SK-MEL-5 (cell line): ENCODE measurements around the gene MTAP. TPM values are rescaled to one million over a fixed set of nuclear protein-coding genes. Genes with fewer than 3 reads are reported as not detected.
"Not testable (repeated sequence)": the region's sequence is repeated elsewhere in the genome, so short reads cannot be mapped to it uniquely, and the experiment has no call there.

ENCODE experiments used
- DNase-seq: peaks from one replicate; pipeline ENCODE4 v3.0.0-alpha.2; 2016; ENCODE audit warnings: low read depth, low spot score
- in situ Hi-C: cut with HindIII; loops from 2 replicates; pipeline ENCODE4 v1.10.0; 2016; ENCODE audit warnings: low sequenced_read_pairs, high pct_unique_total_duplicates, low pct_unique_long_range_greater_than_20kb
- total RNA-seq: library from RNA; depleted of rRNA; stranded (reverse); fragments of >200 nt; shearing (Covaris generic); gene quantifications from 2 replicates; pipeline ENCODE4 v1.2.3, GENCODE V29; 2014

The MTAP gene
- total RNA-seq, 1 experiment from 2014 or later = not detected

DNA sequence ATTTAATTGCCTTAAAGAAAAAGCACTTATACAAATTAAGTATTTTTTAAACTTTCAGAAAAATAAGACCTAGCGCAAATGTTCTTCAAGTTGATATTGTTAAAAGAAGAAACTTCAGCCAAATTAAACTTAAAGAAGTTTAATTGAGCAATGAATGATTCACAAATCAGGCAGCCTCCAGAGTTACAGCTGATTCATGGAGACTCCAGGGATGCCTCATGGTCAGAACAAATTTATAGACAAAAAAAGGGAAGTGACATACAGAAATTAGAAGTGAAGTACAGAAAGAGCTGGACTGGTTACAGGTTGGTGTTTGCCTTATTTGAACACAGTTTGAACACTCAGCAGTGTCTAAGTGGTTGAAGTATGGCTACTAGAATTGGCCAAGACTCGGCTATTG is 131.4 kb downstream of the MTAP start:
- in situ Hi-C loops = no loop called here
- no peak for DNase-seq

- in situ Hi-C loops = no loop called here
- no peak for DNase-seq
These were observed 133.2 kb downstream of the MTAP start for GRCh38 chr9:21935631-21936030.

DNA sequence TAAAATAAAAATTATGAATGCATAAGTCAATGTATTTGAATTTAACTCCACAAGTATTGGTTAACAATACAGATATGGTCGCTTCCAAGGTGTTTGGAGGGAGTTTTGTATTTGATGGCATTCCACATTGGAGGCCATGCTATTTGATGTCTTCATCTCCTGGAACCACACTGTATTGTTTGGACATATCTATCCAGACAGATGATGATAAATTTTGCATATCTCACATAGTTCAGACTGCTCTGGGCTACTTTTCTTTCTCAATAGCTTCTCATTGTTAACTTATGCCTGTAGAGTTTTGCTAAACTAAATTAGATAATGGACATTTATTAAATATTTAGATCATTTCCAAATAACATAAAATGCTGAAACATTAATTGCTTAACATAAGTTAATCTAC is 133.7 kb downstream of the MTAP start:
- in situ Hi-C loops = no loop called here
- no peak for DNase-seq

DNA sequence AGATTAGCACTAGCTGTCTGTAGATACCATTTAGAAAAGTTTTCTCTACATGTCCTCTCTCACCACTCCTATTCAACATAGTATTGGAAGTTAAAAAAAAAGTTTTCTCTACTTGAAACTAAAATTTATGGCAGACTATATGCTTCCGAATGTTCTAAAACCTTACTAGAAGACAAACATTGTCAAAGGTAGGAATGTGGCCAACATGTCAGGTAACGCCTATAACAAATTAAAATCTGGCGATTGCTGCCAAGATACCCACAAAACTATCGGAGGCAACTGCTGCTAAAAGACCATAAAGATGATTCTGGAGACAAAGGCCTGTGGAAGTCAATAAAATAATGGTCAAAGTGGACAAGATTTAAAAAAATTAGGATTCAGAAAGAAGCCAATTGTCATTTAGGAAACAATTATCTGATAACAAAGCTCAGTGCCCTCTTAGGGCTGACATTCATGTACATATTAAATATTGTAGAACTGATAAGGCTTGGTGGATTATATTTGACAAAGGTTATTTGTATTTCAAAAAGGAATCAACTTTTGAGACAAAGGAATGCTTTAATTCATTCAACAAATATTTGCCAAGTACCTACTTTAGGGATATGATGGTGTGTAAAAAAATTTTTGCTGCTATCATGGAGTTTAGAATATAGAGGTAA is 139.0 kb downstream of the MTAP start:
- in situ Hi-C loops = no loop called here
- DNase-seq = no peak

GRCh38 chr9:21943464-21943863 is 141.0 kb downstream of the MTAP start:
- in situ Hi-C loops = no loop called here
- no peak for DNase-seq

- in situ Hi-C loops = no loop called here
- DNase-seq = no peak
These were observed 143.2 kb downstream of the MTAP start for GRCh38 chr9:21945606-21946005.

- no peak for DNase-seq
These were observed 156.4 kb downstream of the MTAP start for GRCh38 chr9:21958833-21959232.

DNA sequence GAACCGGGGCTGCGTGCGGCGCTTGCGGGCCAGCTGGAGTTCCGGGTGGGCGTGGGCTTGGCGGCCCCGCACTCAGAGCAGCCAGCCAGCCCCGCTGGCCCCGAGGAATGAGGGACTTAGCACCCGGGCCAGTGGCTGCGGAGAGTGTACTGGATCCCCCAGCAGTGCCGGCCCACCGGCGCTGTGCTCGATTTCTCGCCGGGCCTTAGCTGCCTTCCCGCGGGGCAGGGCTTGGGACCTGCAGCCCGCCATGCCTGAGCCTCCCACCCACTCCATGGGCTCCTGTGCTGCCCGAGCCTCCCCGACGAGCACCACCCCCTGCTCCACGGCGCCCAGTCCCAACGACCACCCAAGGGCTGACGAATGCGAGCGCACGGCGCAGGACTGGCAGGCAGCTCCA is 156.8 kb downstream of the MTAP start:
- DNase-seq, in situ Hi-C loops: not testable (repeated sequence)

More at GRCh38 chr9:21958833-21959232, 156.4 kb downstream of the MTAP start:
- in situ Hi-C loops = no loop called here

DNA sequence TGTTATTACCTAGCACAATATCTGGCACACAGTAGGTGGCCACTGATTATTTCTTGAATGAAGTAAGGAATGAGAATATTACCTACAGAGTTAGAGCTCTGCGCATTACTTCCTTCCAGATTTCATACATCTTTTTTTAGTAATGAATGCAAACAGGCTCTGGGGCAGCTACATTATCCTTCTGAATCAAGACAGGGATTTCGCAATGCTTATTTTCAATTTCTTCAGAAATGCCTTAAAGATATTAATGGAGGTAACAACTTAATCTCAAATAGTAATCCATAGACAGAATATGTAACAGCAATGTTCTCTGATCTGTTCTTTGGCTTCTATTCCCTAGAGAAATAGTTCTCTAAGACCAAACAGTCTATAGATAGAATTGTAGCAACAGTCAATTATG is 159.1 kb downstream of the MTAP start:
- in situ Hi-C loops = no loop called here
- DNase-seq = no peak

- DNase-seq = no peak
- in situ Hi-C loops = no loop called here
These were observed 162.5 kb downstream of the MTAP start for GRCh38 chr9:21964925-21965385.

DNA sequence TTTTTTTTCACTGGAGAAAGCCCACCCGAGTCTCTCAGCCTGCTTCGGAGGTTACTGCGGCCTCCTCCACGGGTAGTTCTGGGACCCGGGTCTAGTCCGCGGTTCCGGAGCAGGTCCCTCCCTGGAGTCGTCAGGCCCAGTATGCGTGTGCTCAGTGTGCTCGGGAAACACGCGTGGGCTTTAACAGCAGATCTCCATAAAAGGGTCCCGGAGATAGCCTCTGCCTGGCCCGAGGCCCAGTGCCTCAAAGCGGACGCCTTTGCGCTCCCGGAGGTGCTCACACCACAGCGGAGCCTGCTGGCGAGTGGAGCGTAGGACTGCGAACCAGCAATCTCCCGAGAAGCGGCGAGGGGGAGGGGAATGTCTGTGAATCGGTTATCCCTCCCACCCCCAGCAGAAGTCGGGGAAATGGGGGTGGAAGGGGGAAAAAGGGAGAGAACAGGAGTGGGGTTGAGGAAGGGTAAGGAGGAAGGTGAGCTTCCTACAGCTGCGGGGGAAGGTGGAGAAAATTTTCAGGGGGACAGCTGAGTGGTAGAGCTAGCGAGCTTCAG is 163.0 kb downstream of the MTAP start:
- no peak for DNase-seq
- in situ Hi-C loops = no loop called here

DNA sequence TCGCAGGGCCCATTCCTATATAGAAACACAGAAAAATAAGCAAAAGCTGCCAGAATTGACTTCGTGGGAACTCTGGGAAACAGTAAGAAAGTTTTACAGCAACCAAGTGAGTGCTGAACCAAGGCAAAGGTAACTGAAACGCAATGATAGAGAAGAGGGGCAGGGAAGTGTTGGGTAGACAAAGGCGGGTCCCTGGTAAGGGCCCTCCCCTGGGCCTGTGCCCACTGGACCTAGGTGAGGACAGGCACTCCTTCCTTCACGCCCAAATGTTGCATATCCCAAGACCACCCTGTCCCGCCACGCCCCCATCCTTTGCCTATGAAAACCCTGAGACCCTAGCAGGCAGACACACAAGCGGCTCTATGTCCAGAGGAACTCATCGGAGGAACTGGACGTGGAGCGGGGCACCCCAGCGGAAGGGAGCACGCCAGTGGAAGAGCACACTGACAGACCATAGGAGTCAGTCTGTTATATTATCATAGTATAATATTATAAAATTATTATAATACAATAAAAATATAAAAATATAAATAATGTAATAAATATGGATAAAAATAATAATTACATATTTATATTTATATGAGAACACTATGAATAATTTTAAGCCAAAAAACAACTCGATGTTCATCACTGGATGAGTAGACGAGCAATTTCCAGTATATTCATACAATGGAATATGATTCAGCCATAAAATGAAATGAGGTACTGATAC is 163.9 kb downstream of the MTAP start:
- in situ Hi-C loops = no loop called here
- DNase-seq = no peak

- in situ Hi-C loops = no loop called here
- DNase-seq = no peak
These were observed 164.7 kb downstream of the MTAP start for GRCh38 chr9:21967169-21967568.

GRCh38 chr9:21967702-21968101 is 165.3 kb downstream of the MTAP start:
- in situ Hi-C loops = no loop called here
- DNase-seq = no peak

DNA sequence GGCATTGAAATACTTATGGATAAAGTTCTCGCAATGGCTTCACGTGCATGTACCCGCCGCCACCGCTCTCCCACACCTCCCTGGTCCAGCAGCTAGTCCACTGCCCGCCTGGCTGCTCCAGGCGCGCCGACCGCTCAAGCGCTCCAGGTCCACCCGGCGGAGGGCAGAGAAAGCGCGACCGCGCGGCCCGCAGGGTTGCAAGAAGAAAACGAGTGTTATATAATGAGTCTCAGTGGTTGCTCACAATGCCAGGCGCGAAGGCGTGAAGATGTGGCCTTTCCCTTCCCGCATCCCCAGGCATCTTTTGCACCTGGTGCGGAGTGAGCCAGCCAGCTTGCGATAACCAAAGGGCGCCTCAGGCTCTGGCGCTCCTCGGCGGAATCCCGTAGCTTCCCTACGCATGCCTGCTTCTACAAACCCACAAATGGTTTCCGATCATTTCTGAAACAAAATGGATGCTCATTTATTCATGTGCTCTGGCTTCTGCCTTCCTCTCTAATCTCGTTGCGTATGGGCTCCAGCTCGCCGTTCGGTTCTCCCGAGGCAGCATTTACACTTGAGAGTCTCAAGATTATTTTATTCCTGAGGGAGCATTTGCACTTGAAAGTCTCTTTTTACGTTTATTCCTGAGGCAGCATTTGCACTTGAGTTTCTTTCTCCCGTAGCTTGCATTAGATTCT is 166.0 kb downstream of the MTAP start:
- DNase-seq = no peak
- in situ Hi-C loops = no loop called here

DNA sequence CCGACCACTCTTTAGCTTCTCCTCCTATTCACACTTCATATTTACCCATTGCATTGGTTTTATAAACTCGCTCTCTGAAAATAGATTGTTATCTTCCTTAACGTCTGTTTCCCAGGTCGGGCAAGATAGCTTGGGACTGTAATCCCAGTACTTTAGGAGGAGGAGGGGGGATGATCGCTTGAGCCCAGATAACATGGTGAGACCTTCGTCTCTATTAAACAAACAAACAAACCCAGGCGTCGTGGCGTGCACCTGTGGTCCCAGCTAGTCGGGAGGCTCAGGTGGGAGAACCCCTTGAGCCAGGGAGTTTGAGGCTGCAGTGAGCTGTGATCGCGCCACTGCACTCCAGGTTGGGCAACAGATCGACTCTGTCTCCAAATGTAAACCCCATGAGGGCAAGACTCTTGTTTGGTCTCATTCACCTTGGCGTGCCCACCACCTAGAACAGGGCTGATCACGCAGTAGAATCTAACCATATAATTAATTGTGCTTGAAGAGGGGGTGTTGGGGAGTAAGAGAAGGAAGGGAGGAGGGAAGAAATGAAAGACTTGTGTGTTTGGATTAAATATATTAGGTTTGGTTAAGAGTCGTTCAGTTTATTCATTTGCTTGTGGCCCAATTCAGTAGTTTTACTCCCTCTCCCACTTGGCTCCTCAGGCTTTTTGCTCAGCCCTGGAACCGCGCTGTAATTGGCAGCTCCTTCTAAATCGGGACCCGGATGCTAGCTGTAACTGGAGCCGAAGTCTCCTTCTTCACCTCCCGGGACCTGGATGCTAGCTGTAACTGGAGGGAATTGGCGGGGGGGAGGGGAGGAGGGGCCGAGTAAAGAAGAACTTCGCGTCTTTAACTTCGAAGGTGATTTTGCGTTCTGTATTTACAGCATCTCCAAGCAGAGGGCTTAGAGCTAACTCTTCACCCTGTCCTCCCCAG is 166.8 kb downstream of the MTAP start:
- in situ Hi-C loops = no loop called here
- no peak for DNase-seq

- in situ Hi-C loops = no loop called here
- DNase-seq = no peak
These were observed 167.7 kb downstream of the MTAP start for GRCh38 chr9:21969951-21970799.
